ENCODE results near the gene LCMT1. TPM values are rescaled to one million over a fixed set of nuclear protein-coding genes. Genes with fewer than 3 reads are reported as not detected.

LCMT1 gene
- total and polyA plus RNA-seq, 2 of the 13 experiments (the other 11 are each of a cell fraction or from before 2014, with no cell fraction given) = 41.2 to 48.7 TPM

DNA sequence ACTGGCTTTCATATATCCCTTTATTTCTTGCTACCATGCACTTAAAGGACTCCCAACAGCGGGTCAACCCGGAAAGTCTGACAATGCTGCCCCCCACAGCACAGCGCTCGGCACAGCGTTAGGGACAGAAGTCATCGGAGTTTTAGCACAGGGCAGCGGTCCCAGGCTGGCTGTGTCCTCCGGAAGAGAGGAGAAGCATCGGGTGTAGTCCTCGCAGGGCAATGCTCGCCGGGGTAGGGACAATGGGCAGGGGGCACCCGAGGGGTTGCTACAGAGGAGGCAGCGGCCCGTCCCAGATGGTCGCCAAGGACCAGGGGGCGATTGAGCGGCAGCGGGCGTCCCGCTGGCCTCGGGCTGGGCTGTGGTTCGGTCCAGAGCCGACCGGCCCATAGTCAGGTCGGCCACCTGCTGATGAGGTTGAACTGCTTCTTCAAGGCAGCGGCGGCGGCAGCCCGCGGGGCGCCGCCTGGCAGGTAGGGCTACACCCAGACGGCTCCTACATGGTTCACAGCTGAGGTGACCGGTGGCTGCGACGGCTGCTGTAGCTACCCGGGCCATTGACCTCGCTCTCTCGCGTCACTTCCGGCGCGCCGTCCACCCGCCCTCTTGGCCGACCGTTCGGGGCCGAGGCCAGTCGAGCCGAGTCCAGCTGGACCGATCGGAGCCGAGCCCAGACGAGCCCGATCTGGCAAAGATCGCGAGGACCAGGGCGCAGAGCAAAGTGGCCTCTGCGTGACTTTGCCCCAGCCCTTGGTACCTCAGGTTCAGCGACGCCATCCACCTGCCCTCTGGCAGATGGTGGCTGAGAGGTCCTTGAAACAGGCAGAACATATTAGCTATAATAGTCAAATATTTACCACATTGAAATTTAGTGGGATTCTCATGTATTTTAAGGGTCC is 4.7 kb upstream of the LCMT1 start (continued):
- TF ChIP-seq, protein P1, sequence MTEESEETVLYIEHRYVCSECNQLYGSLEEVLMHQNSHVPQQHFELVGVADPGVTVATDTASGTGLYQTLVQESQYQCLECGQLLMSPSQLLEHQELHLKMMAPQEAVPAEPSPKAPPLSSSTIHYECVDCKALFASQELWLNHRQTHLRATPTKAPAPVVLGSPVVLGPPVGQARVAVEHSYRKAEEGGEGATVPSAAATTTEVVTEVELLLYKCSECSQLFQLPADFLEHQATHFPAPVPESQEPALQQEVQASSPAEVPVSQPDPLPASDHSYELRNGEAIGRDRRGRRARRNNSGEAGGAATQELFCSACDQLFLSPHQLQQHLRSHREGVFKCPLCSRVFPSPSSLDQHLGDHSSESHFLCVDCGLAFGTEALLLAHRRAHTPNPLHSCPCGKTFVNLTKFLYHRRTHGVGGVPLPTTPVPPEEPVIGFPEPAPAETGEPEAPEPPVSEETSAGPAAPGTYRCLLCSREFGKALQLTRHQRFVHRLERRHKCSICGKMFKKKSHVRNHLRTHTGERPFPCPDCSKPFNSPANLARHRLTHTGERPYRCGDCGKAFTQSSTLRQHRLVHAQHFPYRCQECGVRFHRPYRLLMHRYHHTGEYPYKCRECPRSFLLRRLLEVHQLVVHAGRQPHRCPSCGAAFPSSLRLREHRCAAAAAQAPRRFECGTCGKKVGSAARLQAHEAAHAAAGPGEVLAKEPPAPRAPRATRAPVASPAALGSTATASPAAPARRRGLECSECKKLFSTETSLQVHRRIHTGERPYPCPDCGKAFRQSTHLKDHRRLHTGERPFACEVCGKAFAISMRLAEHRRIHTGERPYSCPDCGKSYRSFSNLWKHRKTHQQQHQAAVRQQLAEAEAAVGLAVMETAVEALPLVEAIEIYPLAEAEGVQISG (CRISPR knock-in tag; IDR thresholded peaks at IDR 0.05) = peak; percentile 96
- TF ChIP-seq ZNF3 (CRISPR knock-in tag; IDR thresholded peaks at IDR 0.05) = no peak
- peak; percentile 92 for TF ChIP-seq DR1 (CRISPR knock-in tag; IDR thresholded peaks at IDR 0.05)
- TF ChIP-seq SP4 (CRISPR knock-in tag; IDR thresholded peaks at IDR 0.05) = peak; percentile 61; the same call in 1 of the 2 replicates
- no peak for TF ChIP-seq ZNF672 (CRISPR knock-in tag; IDR thresholded peaks at IDR 0.05)
- peak; percentile 91 for TF ChIP-seq SALL2 (CRISPR knock-in tag; IDR thresholded peaks at IDR 0.05)
- TF ChIP-seq, protein P2, sequence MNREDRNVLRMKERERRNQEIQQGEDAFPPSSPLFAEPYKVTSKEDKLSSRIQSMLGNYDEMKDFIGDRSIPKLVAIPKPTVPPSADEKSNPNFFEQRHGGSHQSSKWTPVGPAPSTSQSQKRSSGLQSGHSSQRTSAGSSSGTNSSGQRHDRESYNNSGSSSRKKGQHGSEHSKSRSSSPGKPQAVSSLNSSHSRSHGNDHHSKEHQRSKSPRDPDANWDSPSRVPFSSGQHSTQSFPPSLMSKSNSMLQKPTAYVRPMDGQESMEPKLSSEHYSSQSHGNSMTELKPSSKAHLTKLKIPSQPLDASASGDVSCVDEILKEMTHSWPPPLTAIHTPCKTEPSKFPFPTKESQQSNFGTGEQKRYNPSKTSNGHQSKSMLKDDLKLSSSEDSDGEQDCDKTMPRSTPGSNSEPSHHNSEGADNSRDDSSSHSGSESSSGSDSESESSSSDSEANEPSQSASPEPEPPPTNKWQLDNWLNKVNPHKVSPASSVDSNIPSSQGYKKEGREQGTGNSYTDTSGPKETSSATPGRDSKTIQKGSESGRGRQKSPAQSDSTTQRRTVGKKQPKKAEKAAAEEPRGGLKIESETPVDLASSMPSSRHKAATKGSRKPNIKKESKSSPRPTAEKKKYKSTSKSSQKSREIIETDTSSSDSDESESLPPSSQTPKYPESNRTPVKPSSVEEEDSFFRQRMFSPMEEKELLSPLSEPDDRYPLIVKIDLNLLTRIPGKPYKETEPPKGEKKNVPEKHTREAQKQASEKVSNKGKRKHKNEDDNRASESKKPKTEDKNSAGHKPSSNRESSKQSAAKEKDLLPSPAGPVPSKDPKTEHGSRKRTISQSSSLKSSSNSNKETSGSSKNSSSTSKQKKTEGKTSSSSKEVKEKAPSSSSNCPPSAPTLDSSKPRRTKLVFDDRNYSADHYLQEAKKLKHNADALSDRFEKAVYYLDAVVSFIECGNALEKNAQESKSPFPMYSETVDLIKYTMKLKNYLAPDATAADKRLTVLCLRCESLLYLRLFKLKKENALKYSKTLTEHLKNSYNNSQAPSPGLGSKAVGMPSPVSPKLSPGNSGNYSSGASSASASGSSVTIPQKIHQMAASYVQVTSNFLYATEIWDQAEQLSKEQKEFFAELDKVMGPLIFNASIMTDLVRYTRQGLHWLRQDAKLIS (CRISPR knock-in tag; IDR thresholded peaks at IDR 0.05) = no peak; the same call in 1 of the 2 replicates
- TF ChIP-seq, protein P3, sequence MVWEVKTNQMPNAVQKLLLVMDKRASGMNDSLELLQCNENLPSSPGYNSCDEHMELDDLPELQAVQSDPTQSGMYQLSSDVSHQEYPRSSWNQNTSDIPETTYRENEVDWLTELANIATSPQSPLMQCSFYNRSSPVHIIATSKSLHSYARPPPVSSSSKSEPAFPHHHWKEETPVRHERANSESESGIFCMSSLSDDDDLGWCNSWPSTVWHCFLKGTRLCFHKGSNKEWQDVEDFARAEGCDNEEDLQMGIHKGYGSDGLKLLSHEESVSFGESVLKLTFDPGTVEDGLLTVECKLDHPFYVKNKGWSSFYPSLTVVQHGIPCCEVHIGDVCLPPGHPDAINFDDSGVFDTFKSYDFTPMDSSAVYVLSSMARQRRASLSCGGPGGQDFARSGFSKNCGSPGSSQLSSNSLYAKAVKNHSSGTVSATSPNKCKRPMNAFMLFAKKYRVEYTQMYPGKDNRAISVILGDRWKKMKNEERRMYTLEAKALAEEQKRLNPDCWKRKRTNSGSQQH (CRISPR knock-in tag; IDR thresholded peaks at IDR 0.05; ENCODE audit: low read depth) = no peak; the same call in 1 of the 2 replicates
- TF ChIP-seq ZNF33A (CRISPR knock-in tag; IDR thresholded peaks at IDR 0.05; ENCODE audit: borderline replicate concordance) = no peak
- peak; percentile 33; the same call in 1 of the 2 replicates for TF ChIP-seq PCBP1 (IDR thresholded peaks at IDR 0.05; ENCODE audit: borderline replicate concordance, low read depth, low read length)
- TF ChIP-seq, protein P4, sequence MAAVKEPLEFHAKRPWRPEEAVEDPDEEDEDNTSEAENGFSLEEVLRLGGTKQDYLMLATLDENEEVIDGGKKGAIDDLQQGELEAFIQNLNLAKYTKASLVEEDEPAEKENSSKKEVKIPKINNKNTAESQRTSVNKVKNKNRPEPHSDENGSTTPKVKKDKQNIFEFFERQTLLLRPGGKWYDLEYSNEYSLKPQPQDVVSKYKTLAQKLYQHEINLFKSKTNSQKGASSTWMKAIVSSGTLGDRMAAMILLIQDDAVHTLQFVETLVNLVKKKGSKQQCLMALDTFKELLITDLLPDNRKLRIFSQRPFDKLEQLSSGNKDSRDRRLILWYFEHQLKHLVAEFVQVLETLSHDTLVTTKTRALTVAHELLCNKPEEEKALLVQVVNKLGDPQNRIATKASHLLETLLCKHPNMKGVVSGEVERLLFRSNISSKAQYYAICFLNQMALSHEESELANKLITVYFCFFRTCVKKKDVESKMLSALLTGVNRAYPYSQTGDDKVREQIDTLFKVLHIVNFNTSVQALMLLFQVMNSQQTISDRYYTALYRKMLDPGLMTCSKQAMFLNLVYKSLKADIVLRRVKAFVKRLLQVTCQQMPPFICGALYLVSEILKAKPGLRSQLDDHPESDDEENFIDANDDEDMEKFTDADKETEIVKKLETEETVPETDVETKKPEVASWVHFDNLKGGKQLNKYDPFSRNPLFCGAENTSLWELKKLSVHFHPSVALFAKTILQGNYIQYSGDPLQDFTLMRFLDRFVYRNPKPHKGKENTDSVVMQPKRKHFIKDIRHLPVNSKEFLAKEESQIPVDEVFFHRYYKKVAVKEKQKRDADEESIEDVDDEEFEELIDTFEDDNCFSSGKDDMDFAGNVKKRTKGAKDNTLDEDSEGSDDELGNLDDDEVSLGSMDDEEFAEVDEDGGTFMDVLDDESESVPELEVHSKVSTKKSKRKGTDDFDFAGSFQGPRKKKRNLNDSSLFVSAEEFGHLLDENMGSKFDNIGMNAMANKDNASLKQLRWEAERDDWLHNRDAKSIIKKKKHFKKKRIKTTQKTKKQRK (IDR thresholded peaks at IDR 0.05; ENCODE audit: low read length) = no peak
- peak; percentile 63 for TF ChIP-seq ZNF629 (CRISPR knock-in tag; conservative IDR thresholded peaks at IDR 0.05)
- TF ChIP-seq CBX1 (IDR thresholded peaks at IDR 0.05; ENCODE audit: low read depth) = peak; percentile 96
- peak; percentile 97 for TF ChIP-seq THAP11 (CRISPR knock-in tag; IDR thresholded peaks at IDR 0.05)
